A673 (cell line): ENCODE results near the gene RDH16.

Experiments used
- CTCF ChIP-seq: fragments of 300-800, 200-600 bp; sonication (generic); conservative IDR thresholded peaks from 2 replicates; pipeline ENCODE4 v1.5.1; 2017; ENCODE audit warnings: low read depth, mild to moderate bottlenecking, antibody characterized with exemption, low read length, moderate library complexity, mixed read lengths
- EZH2 ChIP-seq: fragments of 200-600 bp; sonication (generic); IDR thresholded peaks from 2 replicates; pipeline ENCODE4 v1.6.1; 2017; ENCODE audit warnings: borderline replicate concordance, low read depth, mild to moderate bottlenecking, mixed read lengths, antibody characterized with exemption, low read length; ENCODE audit not compliant: poor library complexity, severe bottlenecking

- TF ChIP-seq EZH2 (no peak), CTCF (no peak)
Measured at GRCh38 chr12:56921346-56921745, 36.1 kb downstream of the RDH16 start.
